Inflammatory macrophage treated with lipopolysaccharide for 1 hour (primary cell): Measurements from ENCODE around the gene MARCHF3.
"Not testable (repeated sequence)": the region's sequence is repeated elsewhere in the genome, so short reads cannot be mapped to it uniquely, and the experiment has no call there.

ENCODE experiments used
- DNase-seq, 2 donors: peaks; one replicate each; pipeline ENCODE4 v3.0.0-alpha.2; 2020 to 2022

Gene MARCHF3

DNA sequence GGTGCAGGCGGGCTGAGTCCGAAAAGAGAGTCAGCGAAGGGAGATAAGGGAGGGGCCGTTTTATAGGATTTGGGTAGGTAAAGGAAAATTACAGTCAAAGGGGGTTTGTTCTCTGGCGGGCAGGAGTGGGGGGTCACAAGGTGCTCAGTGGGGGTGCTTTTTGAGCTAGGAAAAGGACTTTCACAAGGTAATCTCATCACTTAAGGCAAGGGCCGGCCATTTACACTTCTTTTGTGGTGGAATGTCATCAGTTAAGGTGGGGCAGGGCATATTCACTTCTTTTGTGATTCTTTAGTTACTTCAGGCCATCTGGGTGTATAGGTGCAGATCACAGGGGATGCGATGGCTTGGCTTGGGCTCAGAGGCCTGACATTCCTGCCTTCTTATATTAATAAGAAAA is 191.0 kb downstream of the MARCHF3 start:
- DNase-seq, result not testable (repeated sequence)

DNA sequence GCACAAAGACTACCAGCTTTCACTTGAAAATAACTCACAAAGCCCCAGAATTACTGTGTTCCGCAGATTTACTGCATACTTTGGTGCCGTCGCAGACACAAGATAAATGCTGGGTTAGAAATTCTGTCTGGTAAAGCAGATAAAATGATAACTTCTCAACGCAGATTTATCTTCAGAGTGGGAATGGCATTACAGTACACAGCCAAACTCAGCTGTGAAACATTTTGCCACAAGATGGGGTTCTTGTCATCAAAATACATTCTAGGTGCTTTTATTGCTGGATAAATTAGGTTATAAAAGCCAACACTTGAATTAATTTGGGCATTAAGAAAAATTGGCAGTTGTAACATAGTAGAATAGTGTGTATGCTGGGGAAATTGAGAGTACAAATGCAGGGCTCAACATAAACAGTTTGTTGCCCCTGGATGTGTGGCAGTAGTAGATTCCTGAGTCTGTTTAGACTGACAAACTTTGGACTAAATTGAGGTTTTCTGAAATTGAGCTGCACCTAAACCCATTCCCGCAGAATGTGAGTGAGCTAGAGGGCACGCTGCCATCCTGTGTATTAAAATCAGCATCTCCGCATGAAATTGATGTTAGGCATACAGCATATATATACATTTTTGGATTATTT is 192.3 kb downstream of the MARCHF3 start:
- no peak for DNase-seq

DNA sequence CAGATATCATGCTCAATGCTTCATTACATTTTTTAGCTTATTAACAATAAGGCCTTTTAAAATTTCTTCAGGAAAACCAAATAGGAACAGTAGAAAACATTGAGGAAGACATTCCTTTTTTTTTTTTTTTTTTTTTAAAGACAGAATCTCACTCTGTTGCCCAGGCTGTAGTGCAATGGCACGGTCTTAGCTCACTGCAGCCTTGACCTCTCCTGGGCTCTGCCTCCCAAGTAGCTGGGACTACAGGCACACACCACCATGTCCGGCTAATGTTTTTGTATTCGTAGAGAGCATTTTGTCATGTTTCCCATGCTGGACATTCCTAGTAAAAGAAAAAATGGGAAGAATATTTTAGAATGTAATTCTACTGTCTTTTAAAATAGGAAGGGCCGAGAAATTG is 193.1 kb downstream of the MARCHF3 start:
- DNase-seq, result no peak

DNA sequence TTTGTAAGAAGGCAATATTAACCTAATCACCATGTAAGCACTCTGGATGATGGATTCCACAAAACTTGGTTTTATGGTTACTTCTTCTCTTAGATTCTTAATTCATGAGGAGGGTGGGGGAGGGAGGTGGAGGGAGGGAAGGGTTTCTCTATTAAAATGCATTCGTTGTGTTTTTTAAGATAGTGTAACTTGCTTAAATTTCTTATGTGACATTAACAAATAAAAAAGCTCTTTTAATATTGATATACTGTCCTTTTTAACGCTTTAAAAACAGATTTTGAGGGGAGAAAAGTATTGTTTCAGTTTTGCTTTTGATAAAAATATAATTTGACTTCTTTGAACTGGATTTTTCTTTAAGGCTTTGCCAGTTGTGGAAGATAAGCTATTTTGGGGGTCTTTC is 193.6 kb downstream of the MARCHF3 start:
- no peak for DNase-seq

DNA sequence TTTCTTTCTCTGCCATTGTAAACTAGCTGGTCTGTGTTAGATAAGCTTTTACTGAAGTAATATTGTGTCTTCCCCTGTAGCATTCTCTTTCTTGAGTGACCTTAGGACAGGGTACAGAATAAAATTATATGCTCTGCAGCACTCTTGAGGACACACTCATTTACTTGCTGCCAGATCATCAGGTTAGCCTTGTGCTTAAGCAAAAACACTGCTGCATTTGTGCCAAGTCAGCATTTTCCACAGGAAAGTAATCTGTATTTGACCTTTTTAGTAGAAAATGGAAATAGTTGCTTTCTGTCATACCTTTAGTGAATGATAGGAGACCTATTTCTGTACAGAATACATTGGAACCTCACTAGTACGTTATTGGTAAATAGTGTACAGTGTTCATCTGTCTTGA is 199.2 kb downstream of the MARCHF3 start:
- DNase-seq, result no peak

DNA sequence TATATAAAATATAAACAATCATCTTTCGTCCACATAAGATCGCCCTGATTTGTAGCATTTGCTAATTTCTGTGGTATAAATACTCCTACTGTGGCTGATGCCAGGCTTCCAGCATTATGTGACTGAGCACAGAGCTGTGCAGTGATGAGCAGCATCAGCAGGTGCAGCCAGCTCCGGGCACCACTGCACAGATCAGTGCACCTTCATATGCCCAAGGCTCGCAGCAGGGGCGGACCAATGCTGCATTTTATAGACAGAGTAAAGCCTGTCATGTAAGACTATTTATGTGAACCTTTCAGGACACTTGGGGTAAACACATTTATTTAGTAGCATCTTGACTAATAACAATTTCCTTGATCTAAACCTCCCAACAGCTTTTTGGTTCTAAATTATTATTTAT is 200.3 kb downstream of the MARCHF3 start:
- no peak for DNase-seq

DNA sequence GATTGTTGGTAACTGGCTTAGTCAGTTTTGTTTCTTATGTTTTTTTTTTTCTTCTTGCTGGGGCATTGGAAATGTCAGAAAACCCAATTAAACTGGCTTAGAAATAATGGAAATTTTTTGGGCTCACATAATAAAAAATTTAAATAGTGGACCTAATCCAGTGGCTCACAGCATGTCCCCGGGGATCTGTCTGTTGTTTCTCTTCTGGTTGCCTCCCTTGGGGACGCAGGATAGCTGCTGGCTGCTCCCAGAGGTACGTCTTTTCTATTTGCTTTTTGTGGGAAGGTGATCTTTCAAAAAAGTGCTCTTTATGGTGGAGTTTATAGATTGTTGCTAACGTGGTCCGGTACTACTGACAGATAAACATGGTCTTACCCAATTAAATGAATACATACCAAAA is 201.3 kb downstream of the MARCHF3 start:
- DNase-seq, result no peak

DNA sequence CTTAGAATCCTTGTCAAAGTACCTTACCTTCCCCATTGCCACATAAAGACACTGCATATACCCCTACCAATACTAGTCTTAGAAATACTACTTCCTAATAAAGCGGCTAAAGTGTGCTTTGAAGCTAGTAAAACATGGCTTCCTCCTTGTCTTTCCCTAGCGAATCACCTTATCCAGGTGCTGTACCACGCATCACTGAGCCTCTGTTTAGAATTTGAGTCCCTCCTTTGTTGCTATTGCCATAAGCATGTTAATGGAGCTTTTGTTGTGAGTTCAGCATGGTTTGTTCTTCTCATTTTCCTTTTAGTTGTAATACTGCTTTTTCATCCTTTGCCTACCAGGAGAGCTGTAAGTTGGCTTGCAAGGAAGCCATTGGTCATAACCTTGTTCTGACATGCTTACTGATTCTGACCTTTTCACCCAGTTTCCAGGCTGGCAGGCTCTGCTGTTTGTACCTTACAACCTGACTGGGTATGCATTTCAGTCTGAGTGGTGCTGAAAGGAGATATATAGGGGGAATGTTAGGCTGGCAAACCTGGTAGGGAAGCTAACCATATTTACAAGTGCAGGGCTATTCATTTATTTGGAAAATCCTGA is 203.6 kb downstream of the MARCHF3 start:
- no peak for DNase-seq

DNA sequence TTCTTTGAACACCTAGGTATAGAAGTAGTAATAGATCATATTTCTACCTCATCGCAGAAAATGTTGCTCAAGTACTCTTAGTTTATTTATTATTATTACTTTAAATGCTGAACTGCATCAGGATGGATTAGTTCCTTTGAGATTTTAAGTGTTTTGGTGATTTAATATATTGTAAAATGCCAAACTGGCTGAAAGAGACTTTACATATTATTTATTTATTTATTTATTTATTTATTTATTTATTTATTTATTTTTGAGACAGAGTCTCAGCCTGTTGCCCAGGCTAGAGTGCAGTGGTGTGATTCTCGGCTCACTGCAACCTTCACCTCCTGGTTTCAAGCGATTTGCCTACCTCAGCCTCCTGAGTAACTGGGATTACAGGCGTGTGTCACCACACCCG is 211.1 kb downstream of the MARCHF3 start:
- no peak for DNase-seq

DNA sequence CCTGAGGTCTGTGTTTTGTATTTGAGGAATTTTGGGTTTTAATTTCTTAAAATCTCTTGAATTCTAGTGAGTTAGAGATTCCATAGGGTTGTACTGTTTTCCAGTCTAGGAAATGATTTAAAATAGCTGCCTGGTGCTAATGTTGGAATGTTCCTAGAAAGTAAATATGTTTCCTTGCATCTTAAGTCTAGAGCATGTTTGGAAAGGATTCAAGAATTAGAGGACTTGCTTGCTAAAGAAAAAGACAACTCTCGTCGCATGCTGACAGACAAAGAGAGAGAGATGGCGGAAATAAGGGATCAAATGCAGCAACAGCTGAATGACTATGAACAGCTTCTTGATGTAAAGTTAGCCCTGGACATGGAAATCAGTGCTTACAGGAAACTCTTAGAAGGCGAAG is 211.6 kb downstream of the MARCHF3 start:
- no peak for DNase-seq
